GM23248 (cell line): ENCODE results near the gene ZBTB7C. TPM values are rescaled to one million over a fixed set of nuclear protein-coding genes. Genes with fewer than 3 reads are reported as not detected.

ENCODE experiments used
- DNase-seq: peaks from one replicate; pipeline ENCODE4 v3.0.0-alpha.2; 2015
- H2AFZ ChIP-seq: fragments of 200-600 bp; sonication (generic); 2 replicates; pipeline ENCODE4 v1.6.1; 2016; ENCODE audit warnings: antibody characterized with exemption
- H3F3A ChIP-seq: fragments of 200-600 bp; sonication (generic); 2 replicates; pipeline ENCODE4 v1.6.1; 2016; ENCODE audit warnings: mild to moderate bottlenecking, antibody characterized with exemption, mixed run types; ENCODE audit not compliant: insufficient read depth
- H3K27ac ChIP-seq: fragments of 200-600 bp; sonication (generic); 2 replicates; pipeline ENCODE4 v1.5.1; 2016; ENCODE audit warnings: mild to moderate bottlenecking
- H3K27me3 ChIP-seq: fragments of 200-600 bp; sonication (generic); replicated peaks from 2 replicates; pipeline ENCODE4 v1.6.1; 2016; ENCODE audit warnings: mild to moderate bottlenecking; ENCODE audit not compliant: insufficient read depth
- H3K36me3 ChIP-seq: fragments of 200-600 bp; sonication (generic); 2 replicates; pipeline ENCODE4 v1.6.1; 2016; ENCODE audit warnings: low read depth, mild to moderate bottlenecking
- H3K4me1 ChIP-seq: fragments of 200-600 bp; sonication (generic); 2 replicates; pipeline ENCODE4 v1.6.1; 2016; ENCODE audit warnings: mild to moderate bottlenecking; ENCODE audit not compliant: insufficient read depth
- H3K4me2 ChIP-seq: fragments of 200-600 bp; sonication (generic); one replicate; pipeline ENCODE4 v1.6.1; 2016; ENCODE audit warnings: mild to moderate bottlenecking; ENCODE audit not compliant: unreplicated experiment
- H3K4me3 ChIP-seq: fragments of 200-600 bp; sonication (generic); 2 replicates; pipeline ENCODE4 v1.5.1; 2016; ENCODE audit warnings: mild to moderate bottlenecking
- H3K79me2 ChIP-seq: fragments of 200-600 bp; sonication (generic); 2 replicates; pipeline ENCODE4 v1.6.1; 2016; ENCODE audit warnings: mild to moderate bottlenecking; ENCODE audit not compliant: insufficient read depth
- H3K9ac ChIP-seq: fragments of 200-600 bp; sonication (generic); 2 replicates; pipeline ENCODE4 v1.6.1; 2016; ENCODE audit warnings: mild to moderate bottlenecking
- H3K9me2 ChIP-seq: fragments of 200-600 bp; sonication (generic); 2 replicates; pipeline ENCODE4 v1.6.1; 2016; ENCODE audit warnings: mixed run types, mild to moderate bottlenecking, moderate library complexity; ENCODE audit not compliant: insufficient read depth
- H3K9me3 ChIP-seq: fragments of 200-600 bp; sonication (generic); one replicate; pipeline ENCODE4 v1.6.1; 2017; ENCODE audit warnings: low read depth
- H4K20me1 ChIP-seq: fragments of 200-600 bp; sonication (generic); 2 replicates; pipeline ENCODE4 v1.6.0; 2016; ENCODE audit not compliant: insufficient read depth
- EZH2 ChIP-seq: fragments of 200-600 bp; sonication (generic); IDR thresholded peaks from 2 replicates; pipeline ENCODE4 v1.6.1; 2018; ENCODE audit warnings: antibody characterized with exemption, mild to moderate bottlenecking; ENCODE audit not compliant: insufficient read depth, poor library complexity, severe bottlenecking
- EZH2phosphoT487 ChIP-seq: fragments of 200-600 bp; sonication (generic); IDR thresholded peaks from 2 replicates; pipeline ENCODE4 v1.6.1; 2018; ENCODE audit warnings: antibody characterized with exemption, moderate library complexity, mild to moderate bottlenecking, low read depth; ENCODE audit not compliant: insufficient read depth
- WGBS, 2 experiments: methylation state at CpG; one replicate each; pipeline ENCODE4 v1.1.6; 2015 to 2017; ENCODE audit warnings: low lambda C conversion rate in 2 of 2, low coverage in 1 of 2; ENCODE audit errors: missing lambda C conversion rate in 2 of 2; 5-methylcytosine and 5-hydroxymethylcytosine counted together
- in situ Hi-C: fragments of 300-500 bp; cut with MboI; formaldehyde crosslinking; loops from 2 replicates; pipeline ENCODE4 v1.15.0; 2020
- polyA plus RNA-seq: library from polyadenylated mRNA; unstranded; fragments of >200 nt; fragmentation: Nextera tagmentation; extraction: Ambion mirVana; gene quantifications from 2 replicates; pipeline ENCODE4 v1.2.1, GENCODE V29; 2016
- total RNA-seq: library from RNA; depleted of rRNA; stranded (reverse); fragments of >200 nt; shearing (Covaris generic); gene quantifications from 2 replicates; pipeline ENCODE4 v1.2.3, GENCODE V29; 2014

ZBTB7C gene
- total and polyA plus RNA-seq, 2 experiments from 2014 or later, result not detected

- H3K36me3 ChIP-seq, result no peaks in the 10 kb centered on the region
- no peaks in the 10 kb centered on the region for H3K4me1 ChIP-seq
- no peak overlapping the region for H3K4me2 ChIP-seq
- 56 to 58% methylated on average over 2 of the region's 2 CpGs for WGBS, 2 experiments
- H3F3A ChIP-seq, result no peaks in the 10 kb centered on the region
- H3K27ac ChIP-seq, result no peak overlapping the region
- no peaks in the 10 kb centered on the region for H3K79me2 ChIP-seq
- no peak overlapping the region for H3K4me3 ChIP-seq
- no peaks in the 10 kb centered on the region for H4K20me1 ChIP-seq
- no peak overlapping the region for H2AFZ ChIP-seq
- no peak for TF ChIP-seq EZH2
- no peak for TF ChIP-seq EZH2phosphoT487
- no peaks in the 10 kb centered on the region for H3K9me2 ChIP-seq
- 0 out of 2 replicates have a peak, but pooled peaks cover 5% of the 10 kb centered on the region for H3K27me3 ChIP-seq
- no peak for DNase-seq
- H3K9ac ChIP-seq, result no peak overlapping the region
- no peaks in the 10 kb centered on the region for H3K9me3 ChIP-seq
- in situ Hi-C loops, result no loop called here
Measured at GRCh38 chr18:48173557-48173956, 235.6 kb downstream of the ZBTB7C start.

- H3K9me2 ChIP-seq, result no peaks in the 10 kb centered on the region
- H3K79me2 ChIP-seq, result no peaks in the 10 kb centered on the region
- H3K36me3 ChIP-seq, result no peaks in the 10 kb centered on the region
- no peak for DNase-seq
- no peak overlapping the region for H3K9ac ChIP-seq
- H4K20me1 ChIP-seq, result no peaks in the 10 kb centered on the region
- H3F3A ChIP-seq, result no peaks in the 10 kb centered on the region
- H3K4me3 ChIP-seq, result no peak overlapping the region
- in situ Hi-C loops, result no loop called here
- no peaks in the 10 kb centered on the region for H3K9me3 ChIP-seq
- peaks cover 5% of the 10 kb centered on the region; the same call in 1 of the 2 replicates for H3K27me3 ChIP-seq
- WGBS, 2 experiments, result 66 to 67% methylated on average over 18 of the region's 19 CpGs
- no peak overlapping the region for H2AFZ ChIP-seq
- H3K4me1 ChIP-seq, result no peaks in the 10 kb centered on the region
- TF ChIP-seq EZH2 (no peak), EZH2phosphoT487 (no peak)
- H3K27ac ChIP-seq, result no peak overlapping the region
- H3K4me2 ChIP-seq, result no peak overlapping the region
Measured at GRCh38 chr18:48172226-48173006, 236.8 kb downstream of the ZBTB7C start.

- Histone ChIP-seq H3K9me3 (no peaks in the 10 kb centered on the region), H3K9ac (no peak overlapping the region), H2AFZ (no peak overlapping the region), H3K27ac (no peak overlapping the region), H3K4me1 (no peaks in the 10 kb centered on the region), H3K79me2 (no peaks in the 10 kb centered on the region), H3K9me2 (no peaks in the 10 kb centered on the region), H4K20me1 (no peaks in the 10 kb centered on the region), H3K4me2 (no peak overlapping the region), H3K4me3 (no peak overlapping the region), H3K27me3 (peaks cover 5% of the 10 kb centered on the region; the same call in 1 of the 2 replicates), H3K36me3 (no peaks in the 10 kb centered on the region), H3F3A (no peaks in the 10 kb centered on the region)
- in situ Hi-C loops, result no loop called here
- WGBS, 2 experiments, result 75 to 81% methylated on average over 6 of the region's 6 CpGs
- TF ChIP-seq EZH2phosphoT487, result no peak
- TF ChIP-seq EZH2, result no peak
- no peak for DNase-seq
Measured at GRCh38 chr18:48171490-48172188, 237.5 kb downstream of the ZBTB7C start.

GRCh38 chr18:48170651-48171050 lies 238.5 kb downstream of the ZBTB7C start:
- Histone ChIP-seq H3K9ac (no peak overlapping the region), H3K27ac (no peak overlapping the region), H3K4me3 (no peak overlapping the region), H3K4me1 (no peaks in the 10 kb centered on the region), H3K9me3 (no peaks in the 10 kb centered on the region), H3K4me2 (no peak overlapping the region), H2AFZ (no peak overlapping the region), H3F3A (no peaks in the 10 kb centered on the region), H4K20me1 (no peaks in the 10 kb centered on the region), H3K27me3 (peaks cover 5% of the 10 kb centered on the region; the same call in 1 of the 2 replicates), H3K9me2 (no peaks in the 10 kb centered on the region), H3K79me2 (no peaks in the 10 kb centered on the region), H3K36me3 (no peaks in the 10 kb centered on the region)
- no peak for DNase-seq
- TF ChIP-seq EZH2phosphoT487, result no peak
- in situ Hi-C loops, result no loop called here
- 63 to 67% methylated on average over 5 of the region's 5 CpGs for WGBS, 2 experiments
